Stimulated activated CD8-positive, alpha-beta memory T cell treated with anti-CD3 and anti-CD28 coated beads, Interleukin-12 subunit alpha, Interleukin-12 subunit beta, amount 100 ng/mL, for 1 hour (primary cell): ENCODE data around the gene FAM13B.

ENCODE experiments used
- DNase-seq: peaks from one replicate; pipeline ENCODE4 v3.0.0-alpha.2; 2020; ENCODE audit warnings: low read depth

Gene FAM13B

DNA sequence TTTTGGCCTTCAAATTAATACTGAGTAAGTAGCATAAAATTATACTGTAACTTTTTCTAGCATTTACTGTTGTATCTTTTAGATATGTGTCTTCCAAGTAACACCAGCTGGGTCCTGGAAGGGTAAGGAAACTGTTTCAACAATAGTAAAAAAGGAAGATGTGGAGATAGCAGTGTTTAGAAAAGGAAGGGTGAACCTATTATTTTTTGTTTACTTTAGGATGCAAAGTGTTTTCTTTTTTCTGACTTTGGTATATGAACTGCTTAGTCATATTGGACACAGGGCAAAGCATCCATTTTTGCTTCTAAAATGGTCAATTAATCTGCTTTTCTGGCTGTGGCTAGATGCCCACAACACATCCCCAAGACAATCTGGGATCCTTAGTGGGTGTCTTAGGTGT, 138.3 kb downstream of the FAM13B start:
- DNase-seq: no peak

DNA sequence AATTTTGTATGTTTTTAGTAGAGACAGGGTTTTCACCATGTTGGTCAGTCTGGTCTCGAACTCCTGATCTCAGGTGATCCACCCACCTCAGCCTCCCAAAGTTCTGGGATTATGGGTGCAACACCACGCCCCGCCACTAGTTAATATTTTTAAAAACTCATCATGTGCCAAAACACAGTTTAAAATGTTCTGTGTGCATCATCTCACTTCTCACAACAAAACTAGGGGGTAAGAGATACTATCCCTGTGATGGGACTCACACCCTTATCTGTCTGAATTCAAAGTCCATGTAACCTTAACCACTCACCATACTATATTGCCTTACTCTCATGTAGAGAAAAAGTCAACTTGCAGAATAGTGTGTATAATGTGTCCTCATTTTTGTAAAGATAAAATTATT, 141.0 kb downstream of the FAM13B start:
- no peak for DNase-seq

GRCh38 chr5:137890845-137891244, 142.0 kb downstream of the FAM13B start:
- DNase-seq: no peak

DNA sequence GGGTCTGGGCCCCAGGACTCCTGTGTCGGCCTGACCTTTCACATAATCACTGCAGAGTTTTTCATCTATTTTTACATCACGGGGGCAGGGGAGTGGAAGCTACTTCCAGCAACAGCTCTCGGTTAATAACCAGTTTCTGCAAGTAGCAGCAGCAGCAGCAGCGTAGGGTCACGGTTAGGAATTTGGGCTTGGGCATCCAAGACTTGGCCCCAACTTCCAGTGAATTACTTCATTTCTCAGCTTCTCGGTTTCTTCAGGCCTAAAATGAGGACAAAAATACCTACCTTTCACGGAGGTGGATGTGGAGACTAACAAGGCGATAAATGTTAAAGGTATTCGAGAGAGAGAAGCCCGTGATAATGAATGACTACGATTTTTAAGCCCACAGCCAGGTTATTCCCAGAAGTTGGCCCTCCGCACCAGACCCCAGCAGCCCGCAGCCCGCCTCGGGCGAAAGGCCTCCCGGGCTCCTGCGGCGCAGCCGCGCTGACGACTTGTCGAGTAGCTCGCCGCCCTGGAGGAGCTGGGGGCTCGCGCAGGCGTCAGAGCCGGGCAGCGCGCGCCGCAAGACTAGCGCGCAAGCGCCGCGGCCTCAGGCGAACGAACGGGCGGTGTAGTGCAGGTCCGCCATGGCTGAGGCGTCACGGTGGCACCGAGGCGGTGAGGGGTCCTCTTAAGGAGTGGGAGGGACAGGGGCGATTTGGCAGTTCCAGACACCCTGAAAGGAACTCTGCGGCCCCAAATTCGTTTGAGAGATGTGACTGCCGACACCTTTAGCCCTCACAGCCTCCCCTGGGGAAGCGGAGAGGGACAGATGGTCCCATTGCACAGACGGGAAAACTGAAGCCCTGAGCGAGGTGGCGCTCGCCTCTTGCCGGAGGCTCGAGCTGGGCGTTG, 143.8 kb downstream of the FAM13B start, which contains the start of gene PKD2L2:
Gene PKD2L2, plus strand, starts transcription at position 595 of the 897 bp plus-strand sequence. Its CDS starts 35 bp downstream, at position 630.
- peak; percentile 67 for DNase-seq

DNA sequence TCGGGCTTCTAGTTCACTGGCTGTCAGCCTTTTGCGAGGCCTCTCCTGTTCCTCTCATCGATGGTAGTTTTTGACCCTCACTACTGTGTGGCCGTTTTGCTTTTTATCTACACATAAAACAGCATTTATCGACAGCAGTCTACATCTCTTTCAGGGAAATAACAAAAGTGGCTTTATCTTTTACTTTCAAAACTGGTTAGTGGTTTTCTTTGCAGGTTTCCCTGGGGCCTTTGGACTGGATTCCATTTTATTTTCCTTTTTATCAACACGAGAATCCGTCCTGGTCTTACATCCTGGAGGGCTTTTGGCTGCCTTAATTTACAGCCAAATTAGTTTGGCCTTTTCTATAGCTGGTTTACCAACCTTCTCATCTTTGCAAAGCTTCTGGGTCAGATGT, 144.4 kb downstream of the FAM13B start:
- no peak for DNase-seq
